Liver (tissue), 3 donors: ENCODE data around the gene MEIOC.

Experiments used
- ATF3 ChIP-seq: IDR thresholded peaks from 2 replicates; pipeline ENCODE4 v1.6.1; 2016; ENCODE audit warnings: antibody characterized with exemption
- CTCF ChIP-seq: fragments of 150-350 bp; IDR thresholded peaks from 2 replicates; pipeline ENCODE4 v1.5.1; 2017; ENCODE audit warnings: improper control_type of control experiment, low read depth, low read length; ENCODE audit not compliant: missing input control
- GABPA ChIP-seq, 2 donors: IDR thresholded peaks in 1 of 2; conservative IDR thresholded peaks in 1 of 2; 2 replicates each; pipeline ENCODE4 v1.6.1; 2016; ENCODE audit warnings: antibody characterized with exemption in 2 of 2, mild to moderate bottlenecking in 1 of 2, moderate library complexity in 1 of 2
- HNF4A ChIP-seq, 2 donors: conservative IDR thresholded peaks; 2 replicates each; pipeline ENCODE4 v1.6.1; 2016; ENCODE audit warnings: antibody characterized with exemption in 2 of 2, mild to moderate bottlenecking in 2 of 2
- HNF4G ChIP-seq: IDR thresholded peaks from 2 replicates; pipeline ENCODE4 v1.6.1; 2016; ENCODE audit warnings: antibody characterized with exemption
- JUND ChIP-seq, 2 donors: IDR thresholded peaks; 2 replicates each; pipeline ENCODE4 v1.6.1; 2016; ENCODE audit warnings: antibody characterized with exemption in 2 of 2
- RAD21 ChIP-seq, 2 donors: IDR thresholded peaks; 2 replicates each; pipeline ENCODE4 v1.6.1; 2016; ENCODE audit warnings: antibody characterized with exemption in 2 of 2, mild to moderate bottlenecking in 2 of 2
- REST ChIP-seq: IDR thresholded peaks from 2 replicates; pipeline ENCODE4 v1.6.1; 2016; ENCODE audit warnings: antibody characterized with exemption, mild to moderate bottlenecking
- RXRA ChIP-seq, 2 donors: IDR thresholded peaks; 2 replicates each; pipeline ENCODE4 v1.6.1; 2017 to 2018; ENCODE audit warnings: antibody characterized with exemption in 2 of 2, mild to moderate bottlenecking in 1 of 2
- SP1 ChIP-seq: IDR thresholded peaks from 2 replicates; pipeline ENCODE4 v1.6.1; 2018; ENCODE audit warnings: antibody characterized with exemption, mild to moderate bottlenecking
- TAF1 ChIP-seq: conservative IDR thresholded peaks from 2 replicates; pipeline ENCODE4 v1.6.1; 2016; ENCODE audit warnings: antibody characterized with exemption, mild to moderate bottlenecking
- YY1 ChIP-seq: IDR thresholded peaks from 2 replicates; pipeline ENCODE4 v1.6.1; 2016; ENCODE audit warnings: antibody characterized with exemption, mild to moderate bottlenecking
- ZBTB33 ChIP-seq: IDR thresholded peaks from 2 replicates; pipeline ENCODE4 v1.6.1; 2016; ENCODE audit warnings: antibody characterized with exemption
- donor health status: healthy.
- donor health status: healthy.

- no peak for TF ChIP-seq HNF4G
- TF ChIP-seq CTCF: no peak
- TF ChIP-seq GABPA (IDR thresholded peaks at IDR 0.05 in 1 of 2, conservative IDR thresholded peaks at IDR 0.05 in 1 of 2): no peak
- no peak for TF ChIP-seq REST
- TF ChIP-seq YY1: no peak
- TF ChIP-seq RAD21 (IDR thresholded peaks at IDR 0.05): no peak
- no peak for TF ChIP-seq ATF3
- no peak for TF ChIP-seq JUND (IDR thresholded peaks at IDR 0.05)
- no peak for TF ChIP-seq HNF4A (conservative IDR thresholded peaks at IDR 0.05)
- TF ChIP-seq TAF1: no peak
- TF ChIP-seq RXRA (IDR thresholded peaks at IDR 0.05): no peak
- TF ChIP-seq ZBTB33: no peak
- TF ChIP-seq SP1: no peak
Measured at GRCh38 chr17:44646280-44646679, 10.0 kb upstream of the MEIOC start.
